Activated CD4-positive, alpha-beta T cell treated with anti-CD3 and anti-CD28 coated beads, Interleukin-2, Interleukin-4, amounts not matched to agents 100 ng/mL and 50 ng/mL, durations not matched to agents 16 hours and 8 hours (primary cell): ENCODE results near the gene SLC16A3.
A peak's percentile ranks its signal among the peaks of the same experiment; 100 is the strongest.
"Not testable (repeated sequence)": the region's sequence is repeated elsewhere in the genome, so short reads cannot be mapped to it uniquely, and the experiment has no call there.

Experiments used
- DNase-seq: peaks from one replicate; pipeline ENCODE4 v3.0.0-alpha.2; 2020; ENCODE audit warnings: low spot score

SLC16A3 gene

GRCh38 chr17:82247182-82247823 is 18.5 kb downstream of the SLC16A3 start:
- DNase-seq, result no peak

DNA sequence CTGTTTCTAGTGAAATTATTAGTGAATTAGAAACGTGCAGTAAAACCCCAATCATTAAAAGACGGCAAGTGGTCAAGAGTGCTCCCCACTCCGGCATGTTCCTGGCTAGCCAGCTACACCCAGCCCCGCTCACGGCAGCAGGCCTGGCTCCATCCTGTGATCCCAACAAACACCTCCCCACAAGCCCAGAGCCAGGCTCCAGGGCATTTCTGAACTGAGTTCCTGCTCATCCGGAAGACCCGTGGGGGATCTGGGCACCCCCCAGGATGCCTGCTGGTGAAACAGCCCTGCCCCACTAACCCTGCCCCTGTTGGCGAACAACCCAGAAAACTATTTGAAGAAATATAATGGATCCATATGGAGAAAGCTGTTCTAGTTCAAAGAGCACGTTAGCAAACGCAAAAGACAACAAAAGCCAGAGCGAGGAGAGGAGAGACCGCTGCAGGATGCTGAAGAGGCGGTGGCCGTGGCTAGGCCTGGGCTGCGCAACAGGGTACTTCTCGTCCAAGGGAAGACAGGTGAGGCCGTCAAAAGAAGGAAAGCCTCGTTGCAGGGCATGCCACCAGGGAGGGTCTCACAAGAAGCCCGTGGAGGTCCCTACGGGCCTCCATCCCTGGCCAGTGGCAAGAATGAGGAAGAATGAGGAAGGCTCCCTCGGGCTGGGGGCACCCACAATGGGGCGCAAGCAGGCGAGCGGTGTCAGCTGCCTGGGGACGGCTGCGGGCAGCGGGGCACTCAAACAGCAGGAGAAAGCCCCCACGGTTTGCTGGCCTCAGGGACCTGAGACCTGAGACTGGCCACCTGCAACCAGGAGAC is 19.2 kb downstream of the SLC16A3 start:
- DNase-seq, result no peak

- DNase-seq, result no peak
Measured at GRCh38 chr17:82248815-82249674, 20.2 kb downstream of the SLC16A3 start.

GRCh38 chr17:82249896-82250581 is 21.2 kb downstream of the SLC16A3 start:
- DNase-seq, result no peak

GRCh38 chr17:82250868-82251500 is 22.1 kb downstream of the SLC16A3 start:
- no peak for DNase-seq

GRCh38 chr17:82252511-82253178 is 23.8 kb downstream of the SLC16A3 start:
- DNase-seq, result no peak

DNA sequence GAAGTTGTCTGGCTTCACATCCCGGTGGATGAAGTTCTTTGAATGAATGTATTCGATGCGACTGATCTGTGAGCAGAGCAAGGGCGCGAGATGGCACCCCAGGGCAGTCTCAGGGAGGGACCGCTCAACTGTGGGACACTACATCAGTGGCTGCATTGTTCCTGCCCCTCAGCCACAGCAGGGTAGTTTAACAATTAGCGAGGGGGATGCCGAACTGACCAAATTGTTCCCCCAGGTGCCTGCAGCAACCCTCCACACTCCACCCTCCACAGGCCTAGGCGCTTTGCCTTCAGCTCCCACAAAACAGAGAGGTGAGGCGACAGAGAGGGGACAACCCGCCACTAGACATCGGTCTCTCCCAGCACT is 24.3 kb downstream of the SLC16A3 start:
- no peak for DNase-seq

GRCh38 chr17:82254096-82254495 is 25.3 kb downstream of the SLC16A3 start:
- DNase-seq, result not testable (repeated sequence)

GRCh38 chr17:82254746-82255145 is 25.9 kb downstream of the SLC16A3 start:
- not testable (repeated sequence) for DNase-seq

DNA sequence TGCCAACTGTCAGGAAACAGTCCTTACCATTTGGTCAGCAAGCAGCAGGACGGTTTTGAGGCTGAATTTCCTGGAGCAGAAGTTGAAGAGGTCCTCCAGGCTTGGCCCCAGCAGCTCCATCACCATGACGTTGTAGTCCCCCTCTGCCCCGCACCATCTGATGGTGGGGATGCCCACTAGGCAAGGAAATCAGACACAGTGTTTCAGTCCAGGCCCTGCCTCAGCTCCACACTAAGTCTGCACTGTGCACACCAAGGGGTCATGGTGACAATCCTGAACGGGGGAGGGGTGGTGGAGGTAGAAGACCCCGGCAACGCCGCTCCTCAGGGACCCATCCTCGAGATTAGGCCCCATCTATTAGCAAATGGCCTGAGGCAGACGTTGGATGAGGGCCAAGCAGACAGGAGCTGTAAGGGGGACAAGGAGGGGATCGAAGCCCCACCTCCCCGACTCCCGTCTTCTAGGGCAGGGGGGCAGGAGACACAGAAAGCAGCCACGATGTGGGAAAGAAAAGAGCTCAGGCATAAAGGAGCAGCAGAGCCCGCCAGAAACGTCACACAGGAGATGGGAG is 26.6 kb downstream of the SLC16A3 start:
- DNase-seq, result no peak

DNA sequence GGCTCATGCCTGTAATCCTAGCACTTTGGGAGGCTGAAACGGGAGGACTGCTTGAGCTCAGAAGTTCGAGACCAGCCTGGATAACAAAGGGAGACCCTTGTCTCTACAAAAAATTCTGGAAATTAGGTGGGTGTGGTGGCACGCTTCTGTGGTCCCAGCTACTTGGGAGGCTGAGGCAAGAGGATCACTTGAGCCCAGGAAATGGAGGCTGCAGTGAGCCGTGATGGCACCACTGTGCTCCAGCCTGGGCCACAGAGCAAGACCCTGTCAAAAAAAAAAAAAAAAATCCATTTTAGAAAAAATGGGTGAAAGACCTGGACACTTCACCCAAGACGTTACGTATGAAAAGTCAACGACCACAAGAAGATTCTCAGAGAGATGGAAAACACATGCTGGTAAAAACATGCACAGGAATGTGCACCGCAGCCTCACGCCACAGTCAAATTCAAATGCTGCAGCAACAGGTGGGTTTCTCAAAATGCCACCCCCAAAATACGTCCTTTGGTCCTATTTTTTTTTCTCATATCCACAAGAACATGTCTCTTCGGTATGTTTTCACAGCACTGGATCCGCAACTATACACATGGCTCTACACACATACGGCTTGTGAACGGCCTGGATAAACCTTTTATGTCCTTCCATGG is 27.5 kb downstream of the SLC16A3 start:
- DNase-seq, result no peak

DNA sequence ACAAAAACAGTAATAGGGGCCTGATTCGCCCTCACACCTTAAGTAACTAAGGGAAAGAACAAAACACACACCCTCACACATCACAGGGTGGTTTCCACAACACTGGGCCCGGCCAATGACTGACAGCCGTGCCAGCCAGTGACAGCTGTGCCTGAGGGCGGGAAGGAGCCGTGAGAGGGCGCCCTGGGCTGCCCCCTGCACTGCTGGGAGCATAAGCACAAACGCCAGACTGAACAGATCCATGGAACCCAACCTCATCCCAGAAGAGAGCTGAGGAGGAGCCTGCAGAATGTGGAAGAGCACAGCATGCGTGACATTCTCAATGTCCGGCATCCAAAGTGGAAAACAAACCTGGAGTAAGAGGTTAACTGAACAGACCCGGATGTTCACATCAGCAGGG is 28.6 kb downstream of the SLC16A3 start:
- no peak for DNase-seq

- DNase-seq, result no peak
Measured at GRCh38 chr17:82258555-82258954, 29.7 kb downstream of the SLC16A3 start.

GRCh38 chr17:82259972-82260961 is 31.4 kb downstream of the SLC16A3 start:
- not testable (repeated sequence) for DNase-seq

GRCh38 chr17:82262344-82262743 is 33.5 kb downstream of the SLC16A3 start:
- no peak for DNase-seq

- no peak for DNase-seq
Measured at GRCh38 chr17:82263641-82264040, 34.8 kb downstream of the SLC16A3 start.

DNA sequence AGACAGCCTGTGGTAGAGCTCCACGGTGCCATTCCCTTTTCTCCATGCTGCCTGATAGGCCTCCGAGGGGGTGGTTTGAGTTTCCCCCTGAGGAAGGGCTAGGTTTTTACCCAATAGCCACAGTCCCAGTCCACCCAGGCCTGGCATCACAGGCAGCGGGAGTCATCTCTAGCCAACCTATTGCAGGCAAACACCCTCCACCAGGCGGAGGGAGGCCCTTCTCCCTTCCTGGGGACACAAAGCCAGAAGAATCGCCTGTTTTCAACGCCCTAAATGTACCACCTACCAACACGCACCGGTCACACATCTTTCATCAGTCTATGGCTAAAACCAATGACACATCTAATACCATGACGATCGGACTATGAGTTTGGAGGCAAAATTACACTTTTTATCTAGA is 37.3 kb downstream of the SLC16A3 start:
- DNase-seq, result no peak

DNA sequence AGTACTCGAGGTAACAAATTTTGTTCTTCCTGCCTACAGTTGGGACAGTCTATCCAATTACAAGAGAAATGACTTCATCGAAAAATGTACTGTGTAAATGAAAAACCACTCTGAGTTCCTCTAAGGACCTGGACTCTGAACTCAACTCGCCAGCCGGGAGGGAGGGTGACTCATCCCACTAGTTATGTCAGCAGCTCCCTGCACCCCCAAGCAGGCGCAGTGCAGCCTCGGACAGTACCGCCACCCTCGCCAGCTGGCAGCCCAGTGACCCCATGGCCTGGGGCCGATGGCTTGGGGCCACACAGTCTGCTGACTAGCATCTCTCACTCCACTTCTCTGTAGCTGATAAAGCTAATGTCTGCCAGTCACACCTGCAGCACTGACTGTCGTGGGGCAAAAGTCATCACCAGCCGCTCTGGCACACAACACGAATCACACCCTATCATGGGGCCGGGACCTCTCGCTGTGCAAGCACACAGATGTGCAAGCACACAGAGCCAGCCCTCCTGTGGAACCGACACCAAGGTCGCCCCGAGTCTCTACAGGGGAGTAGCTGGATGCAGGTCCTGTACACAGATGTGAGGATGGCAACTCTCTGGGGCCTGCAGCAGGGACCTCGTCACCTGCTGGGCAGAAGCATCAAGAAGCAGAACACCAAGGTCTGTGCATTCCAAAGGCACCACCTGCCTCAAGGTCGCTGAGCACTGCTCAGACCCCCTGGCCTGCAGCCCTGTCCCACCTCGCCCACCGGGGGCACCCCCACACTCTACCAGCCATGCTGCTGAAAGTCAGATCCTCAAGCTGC is 38.9 kb downstream of the SLC16A3 start:
- peak; percentile 31 for DNase-seq
